WERI-Rb-1 (cell line): ENCODE measurements around the gene CDH23.

Source experiments
- DNase-seq: peaks from one replicate; pipeline ENCODE4 v3.0.0-alpha.2; 2020
- H3K27ac ChIP-seq: fragments of 250-450 bp; sonication (Bioruptor Pico); 2 replicates; pipeline ENCODE4 v1.5.1; 2020; ENCODE audit warnings: mild to moderate bottlenecking, moderate library complexity
- H3K27me3 ChIP-seq: fragments of 250-450 bp; sonication (Bioruptor Pico); 2 replicates; pipeline ENCODE4 v1.5.1; 2021; ENCODE audit warnings: mild to moderate bottlenecking, low read depth, moderate library complexity; ENCODE audit not compliant: insufficient read depth, severe bottlenecking
- H3K36me3 ChIP-seq: fragments of 250-450 bp; sonication (Bioruptor Pico); 2 replicates; pipeline ENCODE4 v1.5.1; 2020; ENCODE audit warnings: mild to moderate bottlenecking, moderate library complexity
- H3K4me3 ChIP-seq: 2 replicates; pipeline ENCODE4 v1.5.1; 2011; ENCODE audit warnings: low read depth, mild to moderate bottlenecking, control low read depth, low read length
- H3K9me3 ChIP-seq: fragments of 250-450 bp; sonication (Bioruptor Pico); 2 replicates; pipeline ENCODE4 v1.5.1; 2021; ENCODE audit warnings: mild to moderate bottlenecking, moderate library complexity; ENCODE audit not compliant: severe bottlenecking
- CTCF ChIP-seq: IDR thresholded peaks from 2 replicates; pipeline ENCODE4 v1.5.1; 2011; ENCODE audit warnings: low read depth, mild to moderate bottlenecking, control low read depth, inconsistent platforms, low read length

Gene CDH23

GRCh38 chr10:71769279-71769823, 372.6 kb downstream of the CDH23 start:
- H3K9me3 ChIP-seq = no peaks in the 10 kb centered on the region
- no peak for DNase-seq
- no peaks in the 10 kb centered on the region for H3K27me3 ChIP-seq
- no peaks in the 10 kb centered on the region for H3K36me3 ChIP-seq
- TF ChIP-seq CTCF = no peak
- no peak overlapping the region for H3K27ac ChIP-seq
- no peak overlapping the region for H3K4me3 ChIP-seq

- DNase-seq = no peak
- Histone ChIP-seq H3K4me3 (no peak overlapping the region), H3K9me3 (no peaks in the 10 kb centered on the region), H3K27me3 (no peaks in the 10 kb centered on the region), H3K36me3 (no peaks in the 10 kb centered on the region), H3K27ac (no peak overlapping the region)
- TF ChIP-seq CTCF = no peak
These were observed 373.5 kb downstream of the CDH23 start for GRCh38 chr10:71770255-71770654.

DNA sequence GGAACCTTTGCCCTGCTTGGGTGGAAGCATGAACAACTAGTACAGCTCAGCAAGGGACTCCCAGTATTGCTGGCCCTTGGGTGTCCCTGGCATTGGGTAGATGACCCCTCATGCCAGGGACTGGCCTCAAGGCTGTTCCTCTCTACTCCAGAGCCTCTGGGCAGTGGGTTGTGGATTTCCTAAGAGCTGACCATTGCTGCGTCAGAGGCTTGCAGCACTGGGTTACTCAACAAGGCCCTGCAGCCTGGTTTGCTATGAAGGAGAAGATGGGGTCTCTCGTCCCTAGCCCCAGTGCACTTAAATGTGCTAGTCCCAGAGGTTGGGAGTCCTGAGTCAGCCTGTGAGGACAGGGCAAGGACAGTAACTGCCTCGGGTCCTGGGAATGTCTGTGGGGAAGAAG, 374.1 kb downstream of the CDH23 start:
- no peak overlapping the region for H3K27ac ChIP-seq
- no peak for DNase-seq
- no peaks in the 10 kb centered on the region for H3K36me3 ChIP-seq
- H3K9me3 ChIP-seq = no peaks in the 10 kb centered on the region
- H3K27me3 ChIP-seq = no peaks in the 10 kb centered on the region
- no peak for TF ChIP-seq CTCF
- H3K4me3 ChIP-seq = no peak overlapping the region

DNA sequence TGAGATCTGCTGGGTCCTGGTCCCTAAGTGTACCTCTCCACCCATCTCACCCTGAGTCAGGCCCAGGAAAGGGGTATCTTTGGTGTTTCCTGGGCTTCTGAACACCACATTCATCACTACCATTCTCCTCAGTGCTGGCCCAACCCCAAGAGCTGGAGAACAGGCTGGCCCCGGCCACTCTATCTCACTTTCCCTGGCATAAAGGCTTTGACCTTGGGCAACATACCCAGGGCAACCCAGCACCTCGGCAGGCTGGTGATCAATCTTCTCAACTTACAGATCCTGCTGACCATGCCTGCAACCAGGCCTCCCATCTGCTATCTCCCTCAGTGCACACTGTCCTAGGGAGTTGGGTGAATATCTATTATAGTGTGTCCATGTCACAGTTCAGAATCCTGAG, 374.5 kb downstream of the CDH23 start:
- Histone ChIP-seq H3K4me3 (no peak overlapping the region), H3K27me3 (no peaks in the 10 kb centered on the region), H3K27ac (no peak overlapping the region), H3K9me3 (no peaks in the 10 kb centered on the region), H3K36me3 (no peaks in the 10 kb centered on the region)
- DNase-seq = no peak
- TF ChIP-seq CTCF = no peak

DNA sequence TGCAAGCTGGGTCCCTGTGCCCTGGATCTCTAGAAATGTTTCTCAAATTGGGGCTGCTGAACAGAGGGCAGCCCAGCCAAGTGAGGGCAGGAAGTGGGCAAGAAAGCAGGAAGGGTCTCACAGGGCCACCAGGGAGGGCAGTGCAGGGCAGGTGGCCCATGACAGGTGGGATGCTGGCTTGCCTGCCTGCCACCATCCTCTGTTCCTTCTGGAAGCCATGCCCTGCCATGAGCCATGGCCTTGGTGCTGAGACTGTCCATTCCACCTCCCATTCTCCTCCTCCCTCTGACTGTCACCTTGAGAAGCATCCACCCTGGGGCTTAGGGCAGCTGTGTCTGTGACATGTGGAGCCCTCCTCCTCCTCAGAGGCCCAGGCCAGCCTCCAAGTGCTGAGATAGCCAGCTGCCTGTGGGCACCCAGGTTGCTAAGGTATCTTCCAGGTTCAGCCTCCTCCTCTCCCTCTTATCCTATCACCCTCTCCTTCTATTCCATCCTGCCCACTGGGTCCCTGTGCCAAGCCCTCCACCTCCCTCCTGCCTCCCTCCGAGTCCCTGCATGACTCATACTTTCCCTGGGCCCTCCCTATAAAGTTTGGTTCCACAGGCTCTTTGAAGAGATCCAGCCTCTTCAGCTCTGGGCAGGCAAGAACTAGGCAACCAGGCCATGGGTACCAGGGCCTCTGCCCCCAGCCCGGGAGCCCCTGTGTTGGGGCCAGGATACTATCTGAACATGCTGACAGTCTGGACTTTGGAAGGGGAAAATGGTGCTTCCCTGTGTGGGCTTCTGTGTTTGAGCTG, 375.3 kb downstream of the CDH23 start:
- TF ChIP-seq CTCF = no peak
- Histone ChIP-seq H3K9me3 (no peaks in the 10 kb centered on the region), H3K27me3 (no peaks in the 10 kb centered on the region), H3K4me3 (no peak overlapping the region), H3K27ac (no peak overlapping the region), H3K36me3 (no peaks in the 10 kb centered on the region)
- no peak for DNase-seq
